HepG2 (cell line): ENCODE measurements around the gene ATRN. TPM values are rescaled to one million over a fixed set of nuclear protein-coding genes. Genes with fewer than 3 reads are reported as not detected.

ENCODE experiments used
- BATF2 ChIP-seq: sonication (generic); formaldehyde crosslinking; IDR thresholded peaks from 2 replicates; pipeline ENCODE4 v1.8.0; 2022; ENCODE audit warnings: mild to moderate bottlenecking, missing genetic modification reagents, moderate library complexity
- FOXM1 ChIP-seq: sonication (generic); formaldehyde crosslinking; IDR thresholded peaks from 2 replicates; pipeline ENCODE4 v1.5.0; 2020; ENCODE audit warnings: missing genetic modification reagents
- HOMEZ ChIP-seq: IDR thresholded peaks from 2 replicates; pipeline ENCODE4 v1.6.1; 2016; ENCODE audit warnings: low read depth
- MTA3 ChIP-seq: sonication (generic); formaldehyde crosslinking; IDR thresholded peaks from 2 replicates; pipeline ENCODE4 v1.4.0; 2020; ENCODE audit warnings: missing genetic modification reagents
- PHF5A ChIP-seq: IDR thresholded peaks from one replicate; pipeline ENCODE4 v1.6.1; 2018; ENCODE audit warnings: low read depth, missing genetic modification reagents; ENCODE audit not compliant: unreplicated experiment
- POLR2G ChIP-seq: fragments of 200-400 bp; formaldehyde crosslinking; IDR thresholded peaks from 2 replicates; pipeline ENCODE4 v1.6.1; 2018; ENCODE audit warnings: mild to moderate bottlenecking, low read depth, low read length, moderate library complexity
- RXRB ChIP-seq: IDR thresholded peaks from 2 replicates; pipeline ENCODE4 v1.6.1; 2016; ENCODE audit warnings: borderline replicate concordance, missing genetic modification reagents, missing compliant biosample characterization
- TGIF2 ChIP-seq: IDR thresholded peaks from 2 replicates; pipeline ENCODE4 v1.6.1; 2016; ENCODE audit warnings: control low read depth, missing compliant biosample characterization
- ZBTB40 ChIP-seq, 2 experiments: fragments of 450-650 bp in 1 of 2; sonication (generic) in 1 of 2; formaldehyde crosslinking in 1 of 2; IDR thresholded peaks; 2 replicates each; pipeline versions ENCODE4 v1.6.1 to v1.8.0; 2016 to 2022; ENCODE audit warnings: antibody characterized with exemption in 1 of 2, mild to moderate bottlenecking in 1 of 2, missing genetic modification reagents in 1 of 2
- ZBTB49 ChIP-seq: sonication (generic); formaldehyde crosslinking; IDR thresholded peaks from 2 replicates; pipeline ENCODE4 v1.4.0; 2020; ENCODE audit warnings: missing genetic modification reagents, borderline replicate concordance
- ZFAT ChIP-seq: sonication (generic); formaldehyde crosslinking; conservative IDR thresholded peaks from 2 replicates; pipeline ENCODE4 v1.8.1; 2023; ENCODE audit warnings: missing genetic modification reagents, inconsistent platforms
- ZNF10 ChIP-seq: sonication (generic); formaldehyde crosslinking; IDR thresholded peaks from 2 replicates; pipeline ENCODE4 v1.4.0; 2020; ENCODE audit warnings: mild to moderate bottlenecking, low read depth, missing genetic modification reagents, borderline replicate concordance
- ZNF83 ChIP-seq: sonication (generic); formaldehyde crosslinking; IDR thresholded peaks from 2 replicates; pipeline ENCODE4 v1.4.0; 2020; ENCODE audit warnings: missing genetic modification reagents, mild to moderate bottlenecking, borderline replicate concordance
- polyA plus RNA-seq, 8 experiments: library from polyadenylated mRNA; depleted of rRNA in 3 of 8; stranded (reverse) in 7 of 8; unstranded in 1 of 8; fragments of >200 nt; fragmentation: Illumina TruSeq in 4 of 8; extraction: Trizol in 4 of 8; gene quantifications; 2 replicates each; pipeline versions ENCODE4 v1.2.1 to v1.2.3, GENCODE V29; 2011 to 2016; ENCODE audit warnings: low read depth in 4 of 8, missing spikeins in 1 of 8, mixed read lengths in 1 of 8; ENCODE audit not compliant: insufficient read depth in 1 of 8
- total RNA-seq, 5 experiments: library from RNA; depleted of rRNA; stranded (reverse); fragments of >200 nt; fragmentation: Illumina TruSeq; extraction: Trizol; gene quantifications; 2 replicates each; pipeline ENCODE4 v1.2.3, GENCODE V29; 2016; ENCODE audit warnings: low read depth in 1 of 5

The ATRN gene
- total and polyA plus RNA-seq, 2 of the 13 experiments (the other 11 are each of a cell fraction or from before 2014, with no cell fraction given) = 44.2 to 81.1 TPM

GRCh38 chr20:3541887-3542721 lies 71.3 kb downstream of the ATRN start (continued):
- TF ChIP-seq ZBTB40 (IDR thresholded peaks at IDR 0.05) (no peak), ZBTB40 (CRISPR knock-in tag; IDR thresholded peaks at IDR 0.05) (no peak; the same call in 1 of the 2 replicates), RXRB (CRISPR knock-in tag) (peak; percentile 94; the same call in 1 of the 2 replicates), ZNF83 (CRISPR knock-in tag) (no peak), MTA3 (CRISPR knock-in tag) (no peak), ZFAT (CRISPR knock-in tag) (no peak), ZBTB49 (0 out of 2 replicates have a peak, but pooled peaks have one; percentile 23), POLR2G (no peak), TGIF2 (peak; percentile 83), BATF2 (CRISPR knock-in tag) (no peak), ZNF10 (CRISPR knock-in tag) (no peak), PHF5A (CRISPR knock-in tag) (peak; percentile 93), FOXM1 (CRISPR knock-in tag) (no peak), HOMEZ (CRISPR knock-in tag) (peak; percentile 99)
